ENCODE results near the gene LBX1.

The LBX1 gene

DNA sequence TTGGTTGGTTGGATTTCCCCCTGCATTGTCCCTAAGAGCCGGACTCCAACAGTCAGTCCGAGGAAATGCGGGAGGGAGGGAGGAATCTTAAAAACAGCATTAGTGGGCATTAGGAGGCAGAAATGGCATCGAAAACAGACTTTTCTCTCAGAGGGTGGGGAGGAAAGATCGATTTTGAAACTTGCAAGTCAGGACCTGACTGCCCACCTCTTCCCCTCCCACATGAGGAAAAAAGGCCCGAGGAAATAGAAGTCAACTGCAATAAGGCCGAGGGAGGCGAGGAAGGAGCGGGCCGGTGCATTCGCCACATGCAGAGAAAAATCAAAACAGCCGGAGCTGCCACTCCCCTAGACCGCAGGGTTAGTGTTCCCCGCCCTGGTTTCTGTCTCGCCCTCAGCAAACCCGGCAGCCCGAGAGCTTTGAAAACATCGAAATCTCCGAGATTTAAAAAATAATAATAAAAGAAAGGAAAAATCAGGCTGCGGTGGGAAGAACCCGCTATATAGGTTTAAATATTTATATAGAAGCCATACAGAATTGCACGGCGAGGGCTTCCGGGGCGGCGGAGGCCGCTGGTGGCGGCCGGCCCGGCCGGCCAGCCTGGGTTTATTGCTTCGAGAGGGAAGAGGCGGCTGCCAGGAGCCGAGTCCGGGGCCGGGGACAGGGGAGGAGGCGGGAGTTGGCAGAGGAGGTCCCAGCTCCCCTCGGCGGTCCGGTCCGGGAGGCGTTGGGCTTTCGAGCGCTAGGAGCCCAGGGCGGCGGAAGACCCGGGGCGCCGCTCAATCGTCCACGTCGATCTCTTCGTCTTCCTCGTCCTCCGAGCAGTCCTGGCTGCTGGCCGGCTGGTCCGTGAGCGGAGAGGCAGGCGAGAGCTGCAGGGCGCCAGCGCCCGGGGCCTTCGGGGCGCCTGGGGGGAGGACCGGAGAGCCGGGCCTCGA lies 2.5 kb downstream of the LBX1 start:
- TF ChIP-seq, protein P1, sequence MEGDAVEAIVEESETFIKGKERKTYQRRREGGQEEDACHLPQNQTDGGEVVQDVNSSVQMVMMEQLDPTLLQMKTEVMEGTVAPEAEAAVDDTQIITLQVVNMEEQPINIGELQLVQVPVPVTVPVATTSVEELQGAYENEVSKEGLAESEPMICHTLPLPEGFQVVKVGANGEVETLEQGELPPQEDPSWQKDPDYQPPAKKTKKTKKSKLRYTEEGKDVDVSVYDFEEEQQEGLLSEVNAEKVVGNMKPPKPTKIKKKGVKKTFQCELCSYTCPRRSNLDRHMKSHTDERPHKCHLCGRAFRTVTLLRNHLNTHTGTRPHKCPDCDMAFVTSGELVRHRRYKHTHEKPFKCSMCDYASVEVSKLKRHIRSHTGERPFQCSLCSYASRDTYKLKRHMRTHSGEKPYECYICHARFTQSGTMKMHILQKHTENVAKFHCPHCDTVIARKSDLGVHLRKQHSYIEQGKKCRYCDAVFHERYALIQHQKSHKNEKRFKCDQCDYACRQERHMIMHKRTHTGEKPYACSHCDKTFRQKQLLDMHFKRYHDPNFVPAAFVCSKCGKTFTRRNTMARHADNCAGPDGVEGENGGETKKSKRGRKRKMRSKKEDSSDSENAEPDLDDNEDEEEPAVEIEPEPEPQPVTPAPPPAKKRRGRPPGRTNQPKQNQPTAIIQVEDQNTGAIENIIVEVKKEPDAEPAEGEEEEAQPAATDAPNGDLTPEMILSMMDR (IDR thresholded peaks at IDR 0.05): no peak

- TF ChIP-seq, protein P1 (IDR thresholded peaks at IDR 0.05): no peak
Observed at GRCh38 chr10:101225846-101226421, 3.3 kb downstream of the LBX1 start.

GRCh38 chr10:101224910-101225823 lies 4.1 kb downstream of the LBX1 start:
- TF ChIP-seq, protein P1 (IDR thresholded peaks at IDR 0.05): no peak

DNA sequence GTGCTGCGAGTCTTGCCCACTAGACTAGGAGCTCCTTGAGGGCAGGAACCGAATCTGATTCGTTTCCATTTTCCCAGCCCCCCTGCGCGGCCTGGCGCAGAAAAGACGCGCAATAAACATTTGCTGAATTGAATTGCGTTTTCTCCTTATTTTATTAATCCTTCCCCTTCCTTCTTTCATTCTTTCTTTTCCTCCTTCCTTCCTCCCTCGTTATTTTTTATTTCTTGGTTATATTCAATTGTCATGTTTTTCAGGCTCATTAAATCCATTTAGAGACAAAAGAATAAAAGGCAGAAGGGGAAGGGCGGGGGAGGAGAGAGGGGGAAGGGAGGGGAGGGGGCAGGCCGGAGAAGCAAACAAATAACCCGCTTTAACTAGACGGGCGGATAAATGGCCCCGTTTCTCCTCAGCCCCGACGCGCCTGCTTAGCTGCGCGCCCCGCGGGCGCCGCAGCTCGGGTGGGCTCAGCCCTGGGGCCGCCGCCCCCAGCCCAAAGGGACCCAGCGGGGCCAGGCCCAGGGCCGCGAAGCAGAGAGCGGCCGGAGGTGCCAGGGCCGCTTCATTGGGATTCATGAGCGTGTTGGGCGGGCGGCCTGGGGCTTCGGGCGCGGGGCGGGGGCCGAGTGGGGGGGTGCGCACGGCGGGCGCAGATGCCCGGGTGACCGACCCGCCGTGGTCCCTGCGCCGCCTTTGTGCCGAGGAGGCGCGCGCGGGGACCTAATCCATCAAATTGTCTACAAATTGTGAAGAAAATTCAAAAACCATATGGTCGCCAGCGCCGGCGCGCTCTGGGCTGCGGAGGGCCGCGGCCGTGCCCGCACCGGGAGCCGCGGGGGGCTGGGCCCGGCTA lies 5.0 kb downstream of the LBX1 start:
- TF ChIP-seq, protein P1 (IDR thresholded peaks at IDR 0.05): no peak

DNA sequence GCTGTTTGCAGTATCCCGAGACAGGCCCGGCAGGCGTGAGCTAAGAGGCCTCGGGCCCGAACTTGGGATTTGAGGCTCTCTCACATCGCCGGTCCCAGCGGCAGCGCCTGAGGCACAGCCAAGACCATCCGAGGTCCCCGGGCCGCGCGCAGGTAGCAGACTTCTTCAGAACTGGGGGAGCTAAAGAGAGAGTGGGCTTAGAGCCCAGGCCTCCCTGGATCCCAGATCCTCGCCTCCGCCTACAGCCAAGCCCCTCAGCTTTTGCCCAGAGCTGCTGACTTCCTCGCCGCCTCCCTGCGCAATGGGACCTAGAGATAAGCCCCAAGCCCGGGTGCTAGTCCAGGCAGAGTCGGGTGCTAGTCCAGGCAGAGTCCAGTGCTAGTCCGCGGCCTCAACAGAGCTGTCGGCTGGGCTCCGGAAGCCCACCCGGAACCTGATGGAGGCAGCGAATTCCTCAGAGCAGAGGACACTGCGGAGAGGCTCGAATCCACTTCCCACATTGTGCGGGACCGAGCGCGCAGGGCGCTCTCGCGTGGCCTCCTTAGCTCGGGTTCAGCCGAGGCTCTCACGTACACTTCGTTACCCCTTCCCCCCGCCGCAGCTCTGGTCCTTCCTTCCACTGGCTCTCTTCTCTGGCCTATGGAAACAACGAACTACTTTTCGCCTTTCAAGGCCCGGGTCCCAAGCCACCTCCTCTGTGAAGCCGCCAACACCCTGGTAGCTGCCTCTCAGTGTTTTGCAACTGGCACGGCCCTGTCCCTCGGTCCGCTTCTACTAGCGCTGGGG lies 5.8 kb downstream of the LBX1 start:
- TF ChIP-seq, protein P1 (IDR thresholded peaks at IDR 0.05): no peak

DNA sequence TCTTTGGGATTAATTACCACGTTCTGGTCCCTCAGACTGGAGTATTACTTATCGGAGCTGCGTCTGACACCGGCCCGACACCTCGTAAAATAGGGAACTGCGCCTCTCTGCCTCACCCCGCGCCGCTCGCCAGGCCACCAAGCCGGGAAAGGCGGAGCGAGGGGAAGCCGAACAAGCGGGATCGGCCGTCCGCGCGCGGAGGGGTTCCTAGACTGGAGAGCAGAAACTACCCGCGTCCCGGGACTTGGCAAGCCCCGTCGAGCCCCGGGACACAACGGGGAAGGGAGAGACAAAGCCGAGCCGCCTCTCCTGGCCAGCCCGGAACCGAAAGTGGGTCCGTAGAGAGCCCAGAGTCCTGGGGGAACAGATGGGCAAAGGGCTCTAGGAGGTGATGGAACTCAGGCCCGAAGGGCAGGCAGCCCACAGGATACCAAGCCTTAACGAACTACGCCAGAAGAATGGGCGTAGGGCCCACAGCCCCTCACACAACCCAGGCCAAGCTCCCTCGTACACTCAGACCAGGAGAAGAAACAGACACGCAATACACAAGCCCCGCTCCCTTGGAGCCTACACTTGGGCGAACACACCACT lies 6.5 kb downstream of the LBX1 start:
- TF ChIP-seq, protein P1 (IDR thresholded peaks at IDR 0.05): no peak
